Measurements from ENCODE around the gene OSGEP.

OSGEP gene

DNA sequence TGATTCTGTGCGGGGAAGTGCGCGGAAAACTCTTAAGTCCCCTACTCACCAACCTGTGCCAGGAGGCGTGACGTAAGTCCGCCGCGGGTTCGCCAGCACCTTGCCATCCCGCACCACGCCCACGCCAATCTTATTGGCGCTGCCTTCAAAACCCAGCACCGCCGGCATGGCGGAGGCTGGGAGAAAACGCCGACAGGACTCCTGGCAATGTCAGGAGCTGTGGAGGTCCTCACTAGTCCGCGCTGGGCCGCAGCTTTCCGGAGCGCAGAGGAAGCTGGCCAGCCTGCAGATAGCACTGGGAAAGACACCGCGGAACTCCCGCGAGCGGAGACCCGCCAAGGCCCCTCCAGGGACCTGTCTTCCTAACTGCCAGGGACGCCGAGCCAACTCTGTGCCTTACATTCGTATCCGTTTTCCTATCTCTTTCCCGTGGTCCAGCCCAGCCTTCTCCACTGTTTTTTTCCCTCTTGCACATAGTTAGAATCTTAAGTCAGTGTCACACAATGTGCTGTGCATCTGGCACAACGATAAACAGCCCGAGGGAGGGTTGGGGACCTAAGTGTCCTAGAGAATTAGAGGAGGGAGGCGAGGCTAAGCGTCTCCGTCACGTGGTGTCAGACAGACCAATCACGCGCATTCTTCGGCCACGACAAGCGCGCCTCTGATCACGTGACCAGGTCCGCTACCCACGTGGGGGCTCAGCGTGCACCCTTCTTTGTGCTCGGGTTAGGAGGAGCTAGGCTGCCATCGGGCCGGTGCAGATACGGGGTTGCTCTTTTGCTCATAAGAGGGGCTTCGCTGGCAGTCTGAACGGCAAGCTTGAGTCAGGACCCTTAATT is at the start of gene OSGEP, which contains the start of gene APEX1:
Gene OSGEP, minus strand, starts transcription at position 297 of the 839 bp plus-strand sequence. Its CDS starts 129 bp downstream, at position 168.
Gene APEX1, plus strand, starts transcription at position 711 of the 839 bp plus-strand sequence. CDS start 420 bp downstream, outside the sequence.
- DNase-seq = peak; percentile 99

DNA sequence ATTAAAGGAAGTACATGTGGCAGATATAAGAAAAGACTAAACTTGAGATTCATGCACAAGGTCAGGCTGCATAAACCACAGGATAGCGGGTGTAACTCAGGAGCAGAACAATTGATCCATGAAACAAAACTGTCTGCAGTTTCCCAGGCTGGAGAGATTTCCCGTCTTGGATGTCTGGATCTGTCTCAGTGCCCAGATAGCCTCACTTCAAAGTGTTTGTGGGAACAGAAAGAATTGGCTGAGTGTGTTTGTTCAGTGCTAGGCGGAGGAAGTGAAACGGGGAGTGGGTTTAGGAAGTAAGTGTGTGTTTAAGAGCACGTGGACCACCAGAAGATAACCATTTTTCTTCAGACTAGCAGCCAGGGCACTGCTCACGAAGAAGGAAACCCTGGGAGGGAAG is 49.3 kb upstream of the OSGEP start:
- DNase-seq = no peak

- DNase-seq = no peak
Measured at GRCh38 chr14:20501346-20501745, 46.7 kb upstream of the OSGEP start.

- no peak for DNase-seq
Measured at GRCh38 chr14:20499881-20500280, 45.3 kb upstream of the OSGEP start.

GRCh38 chr14:20499108-20499507 is 44.5 kb upstream of the OSGEP start:
- no peak for DNase-seq

GRCh38 chr14:20498622-20499021 is 44.0 kb upstream of the OSGEP start:
- DNase-seq = no peak

GRCh38 chr14:20494935-20495766 is 40.5 kb upstream of the OSGEP start:
- peak; percentile 47 for DNase-seq

GRCh38 chr14:20493634-20494033 is 39.0 kb upstream of the OSGEP start:
- DNase-seq = no peak

DNA sequence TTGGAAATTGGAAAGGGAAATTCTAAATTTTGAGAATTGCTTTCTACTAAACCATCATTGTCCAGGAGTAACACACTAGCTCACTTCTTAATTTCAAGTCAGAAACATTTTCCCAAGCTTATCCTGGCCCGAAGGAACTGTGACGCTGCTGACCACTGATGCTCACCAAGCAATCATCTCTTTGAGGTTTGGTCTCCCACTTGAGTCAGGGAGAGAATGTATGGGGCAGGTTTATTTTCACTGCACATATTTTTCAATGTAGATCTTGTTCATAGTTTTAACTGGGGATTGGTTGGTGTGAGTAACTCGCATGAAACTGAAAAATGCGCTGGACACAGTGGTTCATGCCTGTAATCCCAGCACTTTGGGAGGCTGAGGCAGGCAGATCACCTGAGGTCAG is 37.9 kb upstream of the OSGEP start:
- DNase-seq = no peak

DNA sequence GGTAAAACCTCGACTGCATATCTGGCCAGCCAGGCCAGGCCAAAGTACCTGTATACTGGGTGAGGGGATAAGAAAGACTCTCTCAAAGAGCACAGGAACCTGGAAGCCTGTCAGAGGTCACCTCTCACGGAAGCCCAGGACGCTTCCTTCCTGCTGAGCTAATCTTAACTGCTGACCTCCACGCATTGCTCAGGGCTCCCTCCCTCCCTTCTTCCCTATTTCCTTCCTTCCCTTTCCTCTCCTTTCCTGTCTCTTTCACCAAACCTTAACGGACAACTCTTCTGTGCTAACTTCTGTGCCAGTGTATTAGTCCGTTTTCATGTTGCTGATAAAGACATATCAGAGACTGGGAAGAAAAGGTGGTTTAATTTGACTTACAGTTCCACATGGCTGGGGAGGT is 36.0 kb upstream of the OSGEP start:
- DNase-seq = no peak

DNA sequence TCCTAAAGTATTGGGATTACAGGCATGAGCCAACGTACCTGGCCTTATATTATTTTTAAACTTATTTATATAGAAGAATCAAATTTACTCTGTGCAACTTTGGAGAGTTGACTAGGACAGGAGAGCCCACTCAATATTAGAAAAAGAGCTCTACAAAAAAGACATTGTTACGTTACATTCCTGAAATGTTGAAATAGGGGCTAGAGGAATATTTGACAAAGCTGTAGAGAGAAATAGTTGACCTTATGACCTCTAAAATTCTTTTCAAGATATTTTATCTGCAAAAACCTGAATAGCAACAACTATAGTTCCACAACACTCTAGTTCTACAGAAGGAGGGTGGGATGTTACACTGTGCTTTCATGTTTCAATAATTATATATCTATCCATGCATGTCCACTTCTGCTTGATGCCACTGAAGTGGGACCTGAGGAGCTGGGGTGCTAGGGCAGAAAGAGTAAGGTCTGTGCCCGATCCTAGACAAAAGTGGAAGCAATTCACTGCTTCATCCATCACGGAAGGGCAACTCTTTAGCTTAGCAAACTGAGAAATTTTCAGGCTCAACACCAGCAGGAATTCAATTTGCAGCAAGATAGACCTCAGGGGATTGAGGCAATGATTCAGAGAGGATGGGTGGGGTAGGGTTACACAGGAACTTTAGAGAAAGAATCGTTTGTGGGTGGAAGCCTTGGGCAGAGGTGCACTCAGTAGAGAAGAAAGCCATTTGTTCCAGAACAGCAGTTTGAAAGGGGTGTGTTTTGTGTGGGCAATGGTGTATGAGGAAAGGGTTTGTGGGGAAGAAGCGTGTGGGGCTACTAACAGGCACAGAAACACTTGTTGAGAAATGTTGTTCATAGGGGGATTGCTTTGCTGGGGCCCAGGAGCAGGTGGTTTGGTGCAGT is 34.7 kb upstream of the OSGEP start:
- DNase-seq = no peak

GRCh38 chr14:20487396-20487725 is 32.7 kb upstream of the OSGEP start:
- no peak for DNase-seq

DNA sequence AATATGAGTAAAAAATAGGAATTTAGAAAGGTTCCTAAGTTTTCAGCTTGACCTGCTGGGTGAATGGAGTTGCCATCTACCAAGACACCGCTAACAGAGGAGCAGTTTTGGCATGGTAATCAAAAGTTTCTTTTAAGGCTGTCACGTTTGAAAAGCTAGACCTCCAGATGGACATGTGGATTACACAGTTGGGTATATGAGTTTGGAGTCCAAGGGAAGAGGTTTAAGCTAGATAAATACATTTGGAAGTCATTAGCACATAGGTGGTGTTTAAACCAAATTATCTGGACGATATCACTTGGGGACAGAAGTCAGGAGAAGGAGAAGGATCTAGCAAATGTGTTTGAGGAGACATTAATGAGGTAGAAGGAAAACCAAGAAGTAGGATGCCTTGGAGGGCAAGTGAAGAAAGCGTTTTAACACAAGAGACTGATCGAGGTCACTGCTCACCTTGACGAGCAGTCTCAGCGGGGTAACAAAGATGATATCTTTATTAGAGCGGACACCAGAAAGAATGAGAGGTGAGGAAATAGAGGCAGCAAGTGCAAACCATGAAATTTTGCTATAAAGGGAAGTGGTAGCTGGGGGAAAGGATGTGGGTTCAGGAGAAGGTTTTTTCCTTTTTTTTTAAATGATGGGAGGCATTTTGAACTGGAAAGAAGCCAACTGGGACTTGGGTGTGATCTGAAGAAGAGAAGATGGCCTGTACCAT is 32.2 kb upstream of the OSGEP start:
- no peak for DNase-seq

GRCh38 chr14:20485900-20486299 is 31.3 kb upstream of the OSGEP start:
- DNase-seq = no peak

DNA sequence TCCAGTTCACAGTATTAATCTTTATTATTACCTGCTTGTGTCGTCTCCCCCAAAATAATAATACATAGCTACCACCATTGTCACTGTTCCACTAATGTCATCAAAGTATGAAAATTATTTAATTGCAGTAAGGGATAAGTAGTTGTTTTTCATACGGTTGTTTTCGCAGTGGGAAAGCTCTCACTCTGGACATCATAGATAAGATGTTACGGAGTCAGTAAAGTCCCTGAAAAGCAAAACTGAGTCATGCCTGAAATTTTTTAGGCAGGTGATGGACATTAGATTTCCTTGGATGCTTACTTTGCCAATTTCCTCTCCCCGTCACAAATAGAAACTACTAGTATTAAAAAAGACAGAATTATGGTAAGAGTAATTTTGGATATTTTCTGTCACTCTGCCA is 27.8 kb upstream of the OSGEP start:
- no peak for DNase-seq

- no peak for DNase-seq
Measured at GRCh38 chr14:20478894-20479293, 24.3 kb upstream of the OSGEP start.

DNA sequence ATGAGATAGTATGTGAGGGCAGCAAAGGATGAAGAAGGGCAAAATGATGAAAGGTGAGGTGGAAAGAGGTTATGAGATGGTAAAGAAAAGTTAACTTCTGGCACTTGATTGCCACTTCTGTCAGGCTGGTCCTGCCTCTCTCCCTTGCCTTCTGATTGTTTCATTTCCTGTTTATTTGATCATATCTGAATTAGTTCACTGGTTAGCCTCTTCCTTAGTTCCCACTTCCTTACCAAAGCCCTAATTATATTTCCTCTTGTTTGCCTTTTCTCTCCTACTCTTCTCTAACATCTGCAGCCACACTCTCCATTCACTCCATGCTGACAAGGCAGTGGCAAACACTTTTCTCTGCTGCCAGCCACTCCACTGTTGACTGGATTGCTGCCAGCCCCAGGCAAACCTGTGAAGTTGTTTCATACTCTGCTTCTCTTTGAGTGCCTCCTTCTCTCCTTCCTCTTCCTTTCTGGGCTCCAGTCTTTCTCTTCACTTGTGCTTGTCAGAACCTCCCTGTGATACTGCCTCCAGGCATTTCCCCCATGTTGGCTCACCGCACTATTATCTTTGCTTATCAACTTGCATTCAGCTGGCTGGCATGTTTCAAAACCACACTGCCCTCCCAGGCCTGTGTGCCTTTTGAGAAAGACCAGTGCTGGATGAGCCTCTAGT is 22.7 kb upstream of the OSGEP start:
- peak; percentile 44 for DNase-seq

GRCh38 chr14:20476776-20477175 is 22.2 kb upstream of the OSGEP start:
- no peak for DNase-seq

DNA sequence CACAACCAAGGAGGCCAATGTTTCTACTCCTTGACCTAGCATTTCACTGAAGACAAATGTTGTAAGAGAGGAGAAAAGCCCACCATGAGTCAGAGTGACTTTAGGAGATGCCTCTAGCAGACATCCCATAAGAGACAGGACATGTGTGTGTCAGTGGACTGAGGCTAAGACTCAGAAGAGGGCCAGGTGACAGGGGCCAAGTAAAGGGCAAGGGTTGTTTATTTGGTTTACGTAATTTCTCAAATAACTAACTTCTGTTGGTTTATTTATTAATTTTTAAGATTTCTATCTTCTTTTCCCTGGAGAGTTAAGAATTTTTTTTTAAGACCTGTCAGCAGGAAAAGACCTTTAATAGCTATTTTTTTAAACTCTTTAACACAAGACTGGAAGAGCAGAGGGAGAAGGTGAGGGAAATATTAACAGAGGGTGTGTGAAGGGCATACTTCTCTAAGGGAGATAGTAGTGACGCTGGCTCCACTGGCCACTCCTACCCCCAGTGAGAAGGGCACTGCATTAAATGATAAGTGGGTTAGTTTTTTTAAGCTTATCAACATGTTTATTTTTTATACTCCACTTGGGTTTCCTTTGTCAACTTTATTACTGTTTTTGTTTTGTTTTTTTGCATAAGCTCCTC is 18.0 kb upstream of the OSGEP start:
- DNase-seq = no peak

DNA sequence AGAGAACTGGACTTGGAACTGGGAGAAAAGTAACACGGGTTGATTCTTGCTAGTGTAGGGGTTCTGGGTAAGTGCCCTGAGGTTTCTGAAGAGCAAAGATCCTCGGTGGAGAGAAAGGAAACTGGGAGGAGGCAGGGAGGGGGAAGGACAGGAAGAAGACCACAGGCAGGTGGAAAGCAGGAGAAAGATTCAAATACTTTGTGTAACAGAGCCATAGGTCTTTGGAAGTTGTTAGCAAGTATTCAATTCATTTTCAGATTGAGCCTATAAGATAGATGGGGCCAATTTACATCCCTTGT is 15.9 kb upstream of the OSGEP start:
- DNase-seq = no peak

GRCh38 chr14:20469890-20470602 is 15.4 kb upstream of the OSGEP start:
- DNase-seq = peak; percentile 88
